Hepatocyte (in vitro differentiated cells): ENCODE data around the gene CRADD. TPM values are rescaled to one million over a fixed set of nuclear protein-coding genes. Genes with fewer than 3 reads are reported as not detected.

Experiments
- DNase-seq: peaks from one replicate; pipeline ENCODE4 v3.0.0-alpha.2; 2016; ENCODE audit warnings: low spot score
- H2AFZ ChIP-seq: fragments of 200-600 bp; sonication (generic); 2 replicates; pipeline ENCODE4 v1.6.0; 2016; ENCODE audit warnings: antibody characterized with exemption, mild to moderate bottlenecking
- H3K27ac ChIP-seq: fragments of 200-600 bp; sonication (generic); 2 replicates; pipeline ENCODE4 v1.5.1; 2016; ENCODE audit warnings: mild to moderate bottlenecking
- H3K27me3 ChIP-seq: fragments of 200-600 bp; sonication (generic); 2 replicates; pipeline ENCODE4 v1.6.1; 2016
- H3K36me3 ChIP-seq: fragments of 200-600 bp; sonication (generic); replicated peaks from 2 replicates; pipeline ENCODE4 v1.5.1; 2016; ENCODE audit warnings: low read depth; ENCODE audit not compliant: insufficient read depth
- H3K4me1 ChIP-seq: fragments of 200-600 bp; sonication (generic); 2 replicates; pipeline ENCODE4 v1.5.1; 2016; ENCODE audit warnings: mild to moderate bottlenecking, moderate library complexity; ENCODE audit not compliant: insufficient read depth
- H3K4me2 ChIP-seq: fragments of 200-600 bp; sonication (generic); 2 replicates; pipeline ENCODE4 v1.6.0; 2016
- H3K4me3 ChIP-seq: fragments of 200-600 bp; sonication (generic); 2 replicates; pipeline ENCODE4 v1.5.1; 2016; ENCODE audit warnings: mild to moderate bottlenecking
- H3K79me2 ChIP-seq: fragments of 200-600 bp; sonication (generic); 2 replicates; pipeline ENCODE4 v1.6.0; 2017; ENCODE audit warnings: mild to moderate bottlenecking
- H3K9me2 ChIP-seq: fragments of 200-600 bp; sonication (generic); replicated peaks from 2 replicates; pipeline ENCODE4 v1.6.0; 2017; ENCODE audit warnings: mild to moderate bottlenecking; ENCODE audit not compliant: insufficient read depth
- H3K9me3 ChIP-seq: fragments of 200-600 bp; sonication (generic); 2 replicates; pipeline ENCODE4 v1.5.1; 2016; ENCODE audit warnings: low read depth, mild to moderate bottlenecking
- H4K20me1 ChIP-seq: fragments of 200-600 bp; sonication (generic); 2 replicates; pipeline ENCODE4 v1.6.0; 2016; ENCODE audit warnings: mild to moderate bottlenecking; ENCODE audit not compliant: insufficient read depth, poor library complexity, severe bottlenecking
- CTCF ChIP-seq: fragments of 200-600 bp; sonication (generic); IDR thresholded peaks from 2 replicates; pipeline ENCODE4 v1.5.1; 2016; ENCODE audit warnings: antibody characterized with exemption, mild to moderate bottlenecking; ENCODE audit not compliant: poor library complexity
- EZH2 ChIP-seq: fragments of 200-600 bp; sonication (generic); IDR thresholded peaks from 2 replicates; pipeline ENCODE4 v1.6.1; 2016; ENCODE audit warnings: antibody characterized with exemption, mild to moderate bottlenecking, borderline replicate concordance
- EZH2phosphoT487 ChIP-seq: fragments of 200-600 bp; sonication (generic); IDR thresholded peaks from one replicate; pipeline ENCODE4 v1.6.1; 2018; ENCODE audit warnings: antibody characterized with exemption, mild to moderate bottlenecking, low read depth, moderate library complexity; ENCODE audit not compliant: unreplicated experiment, severe bottlenecking
- WGBS: methylation state at CpG from one replicate; pipeline ENCODE4 v1.1.6; 2016; ENCODE audit warnings: low lambda C conversion rate; ENCODE audit errors: missing lambda C conversion rate; 5-methylcytosine and 5-hydroxymethylcytosine counted together
- polyA plus RNA-seq: library from polyadenylated mRNA; unstranded; fragments of >200 nt; fragmentation: Nextera tagmentation; extraction: Ambion mirVana; gene quantifications from 2 replicates; pipeline ENCODE4 v1.2.1, GENCODE V29; 2016
- total RNA-seq: library from RNA; depleted of rRNA; stranded (reverse); fragments of >200 nt; gene quantifications from 2 replicates; pipeline ENCODE4 v1.2.3, GENCODE V29; 2014

The CRADD gene
- total and polyA plus RNA-seq, 2 experiments from 2014 or later: 19.5 to 27.3 TPM

DNA sequence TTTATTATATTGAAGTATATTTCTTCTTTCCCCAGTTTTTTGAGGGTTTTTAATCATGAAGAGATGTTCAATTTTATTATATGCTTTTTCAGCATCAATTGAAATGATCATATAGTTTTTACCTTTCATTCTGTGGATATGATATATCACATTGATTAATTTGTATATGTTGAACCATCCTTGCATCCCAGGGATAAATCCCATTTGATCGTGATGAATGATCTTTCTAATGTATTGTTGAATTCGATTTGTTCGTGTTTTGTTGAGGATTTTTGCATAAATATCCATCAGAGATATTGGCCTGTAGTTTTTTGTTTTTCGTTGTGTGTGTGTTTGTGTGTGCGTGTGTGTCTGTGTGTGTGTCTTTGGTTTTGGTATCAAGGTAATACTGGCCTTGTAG, 196.4 kb downstream of the CRADD start:
- no peak overlapping the region for H2AFZ ChIP-seq
- WGBS: 91% methylated on average over 5 of the region's 5 CpGs
- no peak for DNase-seq
- H3K36me3 ChIP-seq: no peaks in the 10 kb centered on the region
- no peaks in the 10 kb centered on the region for H3K27me3 ChIP-seq
- no peak for TF ChIP-seq EZH2phosphoT487
- TF ChIP-seq EZH2: no peak
- no peak for TF ChIP-seq CTCF
- H4K20me1 ChIP-seq: no peaks in the 10 kb centered on the region
- peaks cover 15% of the 10 kb centered on the region for H3K9me3 ChIP-seq
- H3K9me2 ChIP-seq: no peaks in the 10 kb centered on the region
- H3K4me1 ChIP-seq: no peaks in the 10 kb centered on the region
- H3K4me2 ChIP-seq: no peak overlapping the region
- no peak overlapping the region for H3K4me3 ChIP-seq
- no peaks in the 10 kb centered on the region for H3K79me2 ChIP-seq
- no peak overlapping the region for H3K27ac ChIP-seq

GRCh38 chr12:93875157-93875556, 198.0 kb downstream of the CRADD start:
- Histone ChIP-seq H4K20me1 (no peaks in the 10 kb centered on the region), H3K27me3 (no peaks in the 10 kb centered on the region), H3K9me2 (no peaks in the 10 kb centered on the region), H3K4me3 (no peak overlapping the region), H3K4me2 (no peak overlapping the region), H3K27ac (no peak overlapping the region), H3K4me1 (peaks cover 6% of the 10 kb centered on the region), H3K36me3 (no peaks in the 10 kb centered on the region), H3K79me2 (no peaks in the 10 kb centered on the region), H2AFZ (no peak overlapping the region), H3K9me3 (peaks cover 15% of the 10 kb centered on the region)
- no peak for DNase-seq
- TF ChIP-seq EZH2phosphoT487: no peak
- no peak for TF ChIP-seq EZH2
- no peak for TF ChIP-seq CTCF
- 91% methylated on average over 1 of the region's 1 CpG for WGBS

- no peaks in the 10 kb centered on the region for H3K9me2 ChIP-seq
- H3K27ac ChIP-seq: no peak overlapping the region
- H3K79me2 ChIP-seq: no peaks in the 10 kb centered on the region
- H3K4me3 ChIP-seq: no peak overlapping the region
- H3K27me3 ChIP-seq: no peaks in the 10 kb centered on the region
- TF ChIP-seq EZH2 (no peak), CTCF (no peak), EZH2phosphoT487 (no peak)
- no peaks in the 10 kb centered on the region for H4K20me1 ChIP-seq
- no peaks in the 10 kb centered on the region for H3K36me3 ChIP-seq
- no peak overlapping the region for H2AFZ ChIP-seq
- H3K9me3 ChIP-seq: peaks cover 15% of the 10 kb centered on the region
- DNase-seq: no peak
- H3K4me2 ChIP-seq: no peak overlapping the region
- peaks cover 17% of the 10 kb centered on the region for H3K4me1 ChIP-seq
These were observed 199.2 kb downstream of the CRADD start for GRCh38 chr12:93876360-93876759.

GRCh38 chr12:93877446-93877845, 200.3 kb downstream of the CRADD start:
- no peaks in the 10 kb centered on the region for H4K20me1 ChIP-seq
- TF ChIP-seq EZH2phosphoT487 (no peak), EZH2 (no peak), CTCF (no peak)
- H3K79me2 ChIP-seq: no peaks in the 10 kb centered on the region
- H3K27me3 ChIP-seq: no peaks in the 10 kb centered on the region
- no peak overlapping the region for H3K4me3 ChIP-seq
- H3K9me2 ChIP-seq: no peaks in the 10 kb centered on the region
- H3K4me1 ChIP-seq: peaks cover 17% of the 10 kb centered on the region
- H3K27ac ChIP-seq: no peak overlapping the region
- no peak overlapping the region for H2AFZ ChIP-seq
- no peak for DNase-seq
- H3K9me3 ChIP-seq: peaks cover 12% of the 10 kb centered on the region
- no peak overlapping the region for H3K4me2 ChIP-seq
- H3K36me3 ChIP-seq: no peaks in the 10 kb centered on the region
